GM21786 (cell line): ENCODE data around the gene MOCS3.

ENCODE experiments used
- ATAC-seq: cut with Tn5 transposase; IDR thresholded peaks from one replicate; pipeline ENCODE4 v1.9.1; 2021; ENCODE audit not compliant: unreplicated experiment

MOCS3 gene, protein sequence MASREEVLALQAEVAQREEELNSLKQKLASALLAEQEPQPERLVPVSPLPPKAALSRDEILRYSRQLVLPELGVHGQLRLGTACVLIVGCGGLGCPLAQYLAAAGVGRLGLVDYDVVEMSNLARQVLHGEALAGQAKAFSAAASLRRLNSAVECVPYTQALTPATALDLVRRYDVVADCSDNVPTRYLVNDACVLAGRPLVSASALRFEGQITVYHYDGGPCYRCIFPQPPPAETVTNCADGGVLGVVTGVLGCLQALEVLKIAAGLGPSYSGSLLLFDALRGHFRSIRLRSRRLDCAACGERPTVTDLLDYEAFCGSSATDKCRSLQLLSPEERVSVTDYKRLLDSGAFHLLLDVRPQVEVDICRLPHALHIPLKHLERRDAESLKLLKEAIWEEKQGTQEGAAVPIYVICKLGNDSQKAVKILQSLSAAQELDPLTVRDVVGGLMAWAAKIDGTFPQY

GRCh38 chr20:50958615-50959542 is at the start of gene MOCS3:
Gene MOCS3, plus strand, starts transcription at chr20:50958818. Its CDS starts 25 bp downstream, at chr20:50958843.
- peak; percentile 84 for ATAC-seq

DNA sequence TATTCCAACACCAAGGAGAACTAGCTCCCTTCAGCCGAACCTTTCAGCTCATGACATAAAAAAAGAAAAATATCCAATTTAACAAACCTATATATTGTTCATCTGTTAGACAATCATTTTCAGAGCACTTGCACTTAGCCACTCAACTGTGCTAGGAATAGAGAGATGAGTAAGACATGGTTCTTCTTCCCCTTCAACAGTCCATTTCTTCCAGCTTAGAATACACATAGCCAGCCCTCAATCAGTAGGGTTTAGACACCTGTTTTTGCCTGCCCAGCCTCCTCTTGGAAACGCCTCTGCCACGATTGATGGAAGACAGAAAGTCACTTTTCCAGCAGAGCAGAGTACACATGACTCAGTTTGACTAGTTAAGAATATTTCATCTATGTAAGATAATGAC is 49.2 kb upstream of the MOCS3 start:
- ATAC-seq = no peak

- ATAC-seq = no peak
Observed at GRCh38 chr20:50911030-50911429, 47.6 kb upstream of the MOCS3 start.

GRCh38 chr20:50911716-50912115 is 46.9 kb upstream of the MOCS3 start:
- ATAC-seq = peak; percentile 71

DNA sequence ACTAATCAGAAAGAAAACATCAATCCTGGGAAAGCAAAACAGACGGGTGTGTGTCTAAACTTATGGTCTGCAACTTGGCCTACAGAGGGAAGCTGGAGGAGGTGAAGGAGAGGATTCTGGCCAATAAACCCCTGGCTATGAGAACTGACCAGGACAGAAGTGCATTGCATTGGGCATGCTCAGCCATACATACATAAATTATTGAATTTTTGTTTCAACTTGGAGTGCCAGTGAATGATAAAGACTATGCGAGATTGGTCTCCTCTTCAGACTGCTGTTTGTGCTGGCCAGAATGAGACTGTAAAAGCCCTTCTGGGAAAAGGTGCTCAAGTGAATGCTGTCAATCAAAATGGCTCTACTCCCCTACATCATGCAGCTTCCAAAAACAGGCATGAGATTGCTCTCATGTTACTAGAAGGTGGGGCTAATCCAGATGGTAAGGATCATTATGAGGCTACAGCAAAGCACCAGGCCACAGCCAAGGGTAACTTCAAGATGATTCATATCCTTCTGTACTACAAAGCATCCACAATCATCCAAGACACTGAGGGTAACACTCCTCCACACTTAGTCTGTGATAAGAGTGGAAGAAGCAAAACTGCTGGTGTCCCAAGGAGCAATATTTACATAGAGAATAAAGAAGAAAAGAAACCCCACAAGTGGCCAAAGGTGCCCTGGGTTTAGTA is 44.8 kb upstream of the MOCS3 start:
- no peak for ATAC-seq

DNA sequence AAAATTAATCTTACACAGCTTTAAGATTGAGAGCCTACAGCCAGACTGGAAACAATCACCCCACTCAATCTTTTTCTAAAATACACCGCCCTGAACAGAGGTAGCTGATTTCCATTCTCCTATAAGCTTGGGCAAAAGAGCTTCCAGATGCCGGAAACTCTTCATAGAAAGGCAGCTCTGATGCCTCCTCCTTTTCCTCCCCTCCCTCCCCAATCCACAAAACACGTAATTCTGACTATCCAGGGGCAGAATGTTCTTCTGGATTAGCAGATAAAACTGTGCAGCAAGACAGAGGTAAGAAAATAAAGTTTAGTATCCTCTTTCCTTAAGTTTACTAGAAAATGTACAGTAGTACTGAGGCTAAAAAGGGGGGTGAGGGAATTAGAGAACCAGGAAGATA is 43.2 kb upstream of the MOCS3 start:
- no peak for ATAC-seq

DNA sequence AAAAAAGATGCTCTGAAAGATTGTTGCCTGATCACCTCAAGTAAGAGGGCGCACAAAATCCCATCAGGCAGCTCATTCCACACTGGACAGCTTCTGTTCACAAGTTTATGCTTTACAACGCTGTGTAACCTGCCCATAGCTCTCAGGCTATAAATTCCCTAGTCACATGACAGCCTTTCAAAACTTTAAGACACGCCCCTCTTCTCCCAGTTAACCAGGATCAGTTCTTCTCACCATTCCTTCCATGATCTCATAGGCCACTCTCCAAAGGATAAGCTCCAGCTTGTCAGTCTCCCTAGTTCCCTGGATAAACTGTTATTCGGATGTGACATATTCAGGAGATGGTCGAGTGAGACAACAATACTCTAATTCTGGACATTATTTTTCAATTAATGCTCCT is 42.4 kb upstream of the MOCS3 start:
- ATAC-seq = no peak

DNA sequence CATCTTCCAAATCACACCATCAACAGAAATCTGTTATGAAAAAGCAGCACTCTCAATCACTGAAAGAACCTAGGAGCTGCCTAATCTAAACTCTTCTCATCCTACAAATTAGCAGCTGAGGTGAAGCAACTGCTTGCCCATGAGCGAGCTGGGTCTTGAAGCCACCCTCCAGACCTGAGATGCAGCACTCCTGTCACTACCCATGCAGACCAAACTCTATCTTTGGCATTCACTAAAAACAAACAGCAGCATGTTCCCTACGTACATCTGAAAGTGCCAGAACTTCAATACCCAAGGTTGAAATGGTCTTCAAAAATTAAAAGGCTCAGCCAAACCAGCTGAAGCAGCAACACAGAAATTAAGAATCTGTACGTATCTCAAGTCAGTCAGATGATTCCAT is 41.7 kb upstream of the MOCS3 start:
- ATAC-seq = no peak

DNA sequence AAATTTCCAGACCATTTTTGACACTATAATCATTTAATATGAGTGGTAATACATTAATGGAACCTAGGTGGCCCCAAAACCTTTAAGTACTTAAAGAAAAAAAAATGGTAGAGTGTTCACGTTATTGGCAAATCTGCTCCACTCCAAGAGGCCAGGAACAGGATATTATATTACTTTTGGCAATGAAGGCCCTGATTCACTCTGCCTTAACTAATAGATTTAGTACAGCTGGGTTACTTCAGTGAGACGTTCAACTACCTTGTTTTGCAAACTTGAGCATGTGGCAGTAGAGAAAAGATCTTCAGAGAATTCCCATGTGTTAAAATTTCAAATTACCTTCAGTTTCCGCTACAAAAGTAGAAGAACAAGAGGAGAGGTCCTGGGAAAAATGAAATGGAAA is 40.2 kb upstream of the MOCS3 start:
- no peak for ATAC-seq

DNA sequence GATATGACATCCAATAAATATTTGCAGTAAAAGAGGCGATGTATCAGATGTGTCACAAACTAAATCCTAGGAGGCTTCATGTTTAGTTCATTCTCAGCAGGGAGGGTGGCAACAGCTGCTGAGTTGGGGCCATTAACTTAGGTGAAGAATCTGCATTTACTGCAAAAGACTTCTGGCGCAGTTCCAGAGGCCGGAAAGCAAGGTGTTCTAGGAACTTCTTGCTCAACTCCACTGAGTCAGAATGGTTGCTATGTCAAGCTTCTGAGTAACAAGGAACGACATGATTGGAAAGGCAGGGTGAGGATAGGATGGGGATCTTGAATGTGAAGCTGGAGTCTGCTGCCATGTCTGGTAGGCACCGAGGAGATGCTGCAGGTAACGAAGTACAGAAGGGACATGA is 39.1 kb upstream of the MOCS3 start:
- no peak for ATAC-seq

- no peak for ATAC-seq
Observed at GRCh38 chr20:50920997-50921396, 37.6 kb upstream of the MOCS3 start.

GRCh38 chr20:50921803-50922501 is 36.7 kb upstream of the MOCS3 start:
- ATAC-seq = no peak

GRCh38 chr20:50924261-50924920 is 34.2 kb upstream of the MOCS3 start:
- ATAC-seq = no peak

DNA sequence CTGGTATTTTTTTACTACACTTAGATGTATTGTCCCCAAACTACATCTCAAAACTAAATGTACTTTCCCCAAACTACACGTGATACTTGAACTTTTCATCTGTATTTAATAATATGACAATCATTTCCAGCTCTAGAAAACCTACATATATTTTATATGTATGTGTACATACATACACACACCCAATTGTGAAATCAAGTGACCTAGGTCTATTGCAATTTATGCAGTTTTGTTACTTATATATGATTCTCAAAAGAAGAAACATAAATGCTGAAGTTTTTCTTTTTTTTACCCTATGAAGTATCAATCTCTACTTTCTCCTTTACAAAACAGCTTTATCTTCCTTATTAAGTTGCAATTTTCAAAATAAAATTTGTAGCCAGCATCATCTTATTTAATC is 32.1 kb upstream of the MOCS3 start:
- no peak for ATAC-seq

- ATAC-seq = no peak
Observed at GRCh38 chr20:50928469-50928868, 30.1 kb upstream of the MOCS3 start.

DNA sequence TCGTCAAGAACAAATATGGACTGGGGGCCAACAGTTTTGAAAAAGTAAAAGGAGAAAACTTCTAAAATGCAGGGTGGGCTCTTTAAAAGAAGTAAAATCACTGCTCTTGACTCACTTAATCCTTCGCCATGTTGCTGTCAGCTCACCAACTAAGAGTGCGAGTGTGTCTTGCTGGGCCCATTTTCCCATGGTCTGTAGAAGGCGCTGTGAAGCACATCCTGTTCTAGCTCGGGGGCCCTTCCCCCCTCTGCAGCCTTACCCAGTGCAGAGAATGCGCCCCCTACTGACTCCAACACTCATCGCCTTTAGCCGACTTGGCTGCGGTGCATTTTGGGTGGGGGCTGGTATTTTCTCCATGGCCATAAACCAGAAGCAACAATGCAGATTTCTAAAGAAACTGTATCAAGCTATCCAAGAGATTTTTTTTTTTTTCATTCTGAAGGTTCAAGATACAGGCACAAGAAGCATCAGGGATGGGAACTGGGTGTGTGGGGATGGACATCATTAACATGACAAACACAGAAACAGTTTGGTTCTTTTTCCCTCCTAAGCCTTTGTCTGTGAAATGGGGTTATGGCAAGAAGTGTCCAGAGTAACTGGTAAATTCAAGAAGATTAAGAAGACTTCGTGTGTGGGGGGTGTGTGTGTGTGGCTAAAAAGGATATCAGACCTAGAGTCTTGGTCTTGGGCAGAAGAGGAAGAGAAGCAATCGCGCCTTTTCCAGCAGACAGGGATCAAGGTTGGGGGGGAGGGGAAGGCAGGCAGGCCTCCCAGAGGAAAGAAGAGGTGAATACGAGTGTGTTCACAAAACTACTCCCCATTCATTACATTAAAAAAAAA is 29.1 kb upstream of the MOCS3 start:
- peak; percentile 67 for ATAC-seq

GRCh38 chr20:50930139-50930975 is 28.3 kb upstream of the MOCS3 start:
- peak; percentile 2 for ATAC-seq

DNA sequence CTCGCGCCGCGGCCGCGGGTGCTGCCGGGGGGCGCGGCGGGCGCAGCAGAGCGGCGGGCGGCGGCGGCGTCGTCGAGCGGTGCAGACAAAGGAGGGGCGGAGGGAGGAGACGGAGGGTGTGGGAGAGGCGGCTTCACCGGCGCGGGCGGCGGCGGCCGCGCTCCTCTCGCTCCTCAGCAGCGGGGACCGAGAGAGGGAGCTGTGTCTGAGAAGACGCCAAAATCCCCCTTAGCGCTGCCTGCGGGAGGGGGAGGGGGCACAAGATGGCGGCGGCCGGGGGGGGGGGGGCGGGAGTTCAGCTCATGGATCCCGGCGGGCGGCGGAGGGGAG is 27.7 kb upstream of the MOCS3 start:
- peak; percentile 5 for ATAC-seq
